Astrocyte (in vitro differentiated cells and primary cell): ENCODE data around the gene RGSL1.

Source experiments
- CTCF ChIP-seq: IDR thresholded peaks from 2 replicates; pipeline ENCODE4 v1.5.1; 2011; ENCODE audit warnings: low read depth, mild to moderate bottlenecking, inconsistent platforms, low read length, moderate library complexity; ENCODE audit not compliant: insufficient read depth
- EZH2 ChIP-seq: IDR thresholded peaks from 2 replicates; pipeline ENCODE4 v1.6.1; 2012; ENCODE audit warnings: mild to moderate bottlenecking, low read length, inconsistent platforms; ENCODE audit not compliant: insufficient read depth

- TF ChIP-seq CTCF = no peak
- no peak for TF ChIP-seq EZH2
These were observed 136.4 kb downstream of the RGSL1 start for GRCh38 chr1:182586380-182586779.
